ENCODE results near the gene SLC13A5.
A peak's percentile ranks its signal among the peaks of the same experiment; 100 is the strongest.
"Not testable (repeated sequence)": the region's sequence is repeated elsewhere in the genome, so short reads cannot be mapped to it uniquely, and the experiment has no call there.

SLC13A5 gene

DNA sequence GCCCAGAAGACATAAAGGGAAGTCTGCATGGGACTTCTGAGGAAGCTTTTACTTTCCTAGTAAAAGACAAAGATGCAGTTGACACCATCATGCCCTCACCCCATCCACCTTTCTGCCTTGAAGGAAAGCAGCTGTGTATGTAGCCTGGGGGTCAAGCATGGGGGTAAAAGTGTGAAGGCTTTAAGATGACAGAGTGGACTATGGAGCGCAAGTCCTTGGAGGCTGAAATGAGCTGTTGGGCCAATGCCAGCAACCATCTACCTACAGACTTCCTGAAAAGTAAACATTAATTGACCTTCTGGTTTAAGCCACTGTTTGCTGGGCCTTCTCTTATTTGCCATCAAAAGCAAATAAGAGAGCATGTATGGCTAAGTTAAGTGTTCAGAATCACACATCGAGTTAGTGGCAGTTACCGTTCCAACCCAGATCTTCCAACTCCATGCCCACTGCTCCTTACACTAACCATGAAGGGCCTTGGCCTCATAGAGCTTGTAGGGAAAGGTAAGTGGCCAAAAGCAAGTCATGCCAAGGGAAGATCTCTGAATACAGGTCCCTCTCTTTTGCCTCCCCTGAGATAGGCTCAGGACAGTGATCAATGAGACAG lies 30.0 kb downstream of the SLC13A5 start:
- DNase-seq: no peak

DNA sequence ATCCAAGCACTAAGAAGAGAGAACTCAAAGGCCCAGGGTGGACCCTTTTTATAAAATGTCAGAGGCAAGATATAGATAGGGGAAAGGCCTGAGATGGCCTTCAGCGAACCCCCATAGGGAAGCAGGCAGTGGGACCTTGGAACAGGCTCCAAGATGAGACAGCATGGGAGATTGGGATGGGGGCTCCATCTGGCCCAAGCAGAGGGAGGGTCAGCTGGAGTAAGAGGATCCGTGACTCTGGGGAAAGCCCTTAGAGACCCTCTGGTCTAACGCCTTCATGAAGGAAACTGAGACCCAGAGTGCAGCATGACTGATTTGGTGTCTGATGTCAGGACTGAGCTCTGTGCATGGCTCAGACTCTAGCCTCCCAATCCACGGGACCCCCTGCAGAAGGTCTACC lies 30.8 kb downstream of the SLC13A5 start:
- no peak for DNase-seq

DNA sequence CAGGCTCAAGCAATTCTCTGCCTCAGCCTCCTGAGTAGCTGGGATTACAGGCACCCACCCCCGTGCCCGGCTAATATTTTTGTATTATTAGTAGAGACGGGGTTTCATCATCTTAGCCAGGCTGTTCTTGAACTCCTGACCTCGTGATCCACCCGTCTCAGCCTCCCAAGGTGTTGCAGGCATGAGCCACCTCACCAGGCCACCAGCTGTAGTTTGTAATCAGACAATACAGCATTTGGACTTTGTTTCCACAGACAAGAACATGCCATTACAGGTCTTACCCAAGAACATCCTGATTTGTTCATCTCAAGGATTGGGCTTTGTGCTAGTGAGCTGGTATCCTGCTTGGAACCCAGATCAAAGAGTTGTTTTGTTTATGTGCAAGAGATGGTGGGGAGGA lies 31.5 kb downstream of the SLC13A5 start:
- no peak for DNase-seq

DNA sequence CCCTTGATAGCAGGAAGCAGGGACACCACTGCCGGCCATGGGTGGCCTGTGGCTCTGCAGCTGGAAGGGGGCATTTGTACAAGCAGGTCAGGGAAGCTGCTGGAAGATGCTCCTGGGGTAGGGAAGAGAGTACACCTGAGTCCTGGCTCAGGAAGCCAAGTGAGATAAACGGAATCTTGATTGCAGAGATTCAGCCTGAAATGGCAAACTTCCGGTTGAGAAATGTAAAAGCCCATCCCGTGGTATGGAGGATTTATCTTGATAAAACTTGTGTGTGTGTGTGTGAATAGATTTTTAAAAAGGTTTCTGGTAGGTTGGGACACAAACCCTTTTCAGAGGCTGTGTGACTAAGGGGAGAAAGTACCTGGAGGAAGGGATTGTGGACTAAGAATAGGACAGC lies 32.0 kb downstream of the SLC13A5 start:
- DNase-seq: no peak

DNA sequence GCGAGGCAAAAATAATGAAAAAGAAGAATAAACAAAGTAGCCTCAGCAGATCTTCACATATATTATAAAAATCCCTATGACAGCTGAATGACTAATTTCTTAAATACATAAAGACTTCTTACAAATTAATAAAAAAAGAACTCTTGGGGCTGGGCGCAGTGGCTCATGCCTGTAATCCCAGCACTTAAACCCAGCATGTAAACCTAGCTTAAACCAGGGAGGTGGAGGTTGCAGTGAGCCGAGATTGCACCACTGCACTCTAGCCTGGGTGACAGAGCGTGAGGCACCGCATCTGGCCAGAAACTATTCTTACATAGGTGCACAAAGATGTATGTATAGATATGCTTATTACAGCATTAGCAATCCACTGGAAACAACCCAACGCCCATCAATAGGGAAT lies 33.9 kb downstream of the SLC13A5 start:
- DNase-seq: no peak

DNA sequence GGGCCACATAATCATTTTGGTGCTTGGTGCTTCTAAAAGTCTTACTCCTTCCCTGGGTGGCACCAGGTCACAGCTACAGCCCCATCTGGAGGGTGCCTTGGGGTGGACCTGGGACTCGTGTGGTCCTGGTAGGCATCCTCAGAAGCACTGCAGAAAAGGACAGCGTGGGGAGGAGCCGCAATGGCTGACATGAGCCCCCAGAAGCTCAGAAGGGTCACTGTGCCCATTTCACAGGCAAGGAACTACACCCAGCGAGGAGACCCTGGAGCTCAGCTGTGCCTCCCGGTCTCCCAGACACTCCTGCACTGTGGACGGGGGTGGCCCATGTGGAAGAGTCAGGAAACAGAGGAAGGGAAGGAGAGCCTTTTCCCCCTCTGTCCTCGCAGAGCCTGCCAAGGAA lies 35.2 kb downstream of the SLC13A5 start:
- DNase-seq: no peak

DNA sequence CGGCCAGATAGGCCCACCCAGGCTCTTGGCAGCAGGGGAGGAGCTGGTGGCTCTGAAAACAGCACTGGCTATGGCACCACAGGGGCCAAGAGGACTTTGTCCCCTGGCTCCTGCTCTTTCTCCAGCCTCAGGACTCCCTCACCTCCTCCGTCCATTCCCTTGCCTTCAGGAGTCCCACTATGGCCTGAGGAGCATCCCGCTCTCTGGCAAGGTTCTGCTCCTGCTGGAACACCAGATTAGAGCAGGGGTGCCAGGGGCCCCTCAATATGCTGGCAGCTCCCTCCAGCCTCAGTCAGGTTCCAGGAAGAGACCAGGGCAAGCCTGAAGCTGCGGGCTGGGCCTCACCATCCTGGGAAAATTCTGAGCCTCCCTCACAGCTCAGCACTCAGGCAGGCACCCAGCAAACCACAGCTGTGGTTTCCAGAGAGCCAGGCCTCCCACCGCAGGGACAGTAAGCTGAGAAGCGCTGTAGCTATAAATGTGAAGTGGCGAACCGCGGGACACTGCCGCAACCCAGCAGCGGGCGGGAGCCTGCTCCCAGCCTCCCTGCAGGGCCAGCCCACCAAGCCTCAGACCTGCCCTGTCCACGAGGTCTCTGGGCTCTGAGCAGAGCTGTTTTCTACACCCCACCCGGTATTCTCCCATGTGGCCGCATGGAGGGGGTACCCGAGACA lies 35.9 kb downstream of the SLC13A5 start:
- no peak for DNase-seq

DNA sequence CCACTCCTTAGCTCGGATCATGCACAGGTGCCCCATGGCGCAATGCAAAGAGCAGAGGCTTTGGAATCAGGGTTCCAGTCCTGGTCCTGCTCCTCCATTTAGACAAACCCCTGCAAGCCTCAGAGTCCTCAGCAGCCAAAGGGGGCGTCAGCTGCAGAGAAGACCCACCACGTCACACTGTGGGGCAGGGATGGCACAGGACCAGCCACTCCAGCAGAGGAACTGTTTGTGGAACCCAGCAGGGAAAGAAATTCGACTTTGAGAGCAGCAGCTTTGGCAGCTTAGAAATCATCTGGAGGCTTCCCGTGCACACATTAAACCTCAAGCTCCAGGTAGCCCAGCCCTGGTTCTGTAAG lies 36.4 kb downstream of the SLC13A5 start:
- DNase-seq: no peak

DNA sequence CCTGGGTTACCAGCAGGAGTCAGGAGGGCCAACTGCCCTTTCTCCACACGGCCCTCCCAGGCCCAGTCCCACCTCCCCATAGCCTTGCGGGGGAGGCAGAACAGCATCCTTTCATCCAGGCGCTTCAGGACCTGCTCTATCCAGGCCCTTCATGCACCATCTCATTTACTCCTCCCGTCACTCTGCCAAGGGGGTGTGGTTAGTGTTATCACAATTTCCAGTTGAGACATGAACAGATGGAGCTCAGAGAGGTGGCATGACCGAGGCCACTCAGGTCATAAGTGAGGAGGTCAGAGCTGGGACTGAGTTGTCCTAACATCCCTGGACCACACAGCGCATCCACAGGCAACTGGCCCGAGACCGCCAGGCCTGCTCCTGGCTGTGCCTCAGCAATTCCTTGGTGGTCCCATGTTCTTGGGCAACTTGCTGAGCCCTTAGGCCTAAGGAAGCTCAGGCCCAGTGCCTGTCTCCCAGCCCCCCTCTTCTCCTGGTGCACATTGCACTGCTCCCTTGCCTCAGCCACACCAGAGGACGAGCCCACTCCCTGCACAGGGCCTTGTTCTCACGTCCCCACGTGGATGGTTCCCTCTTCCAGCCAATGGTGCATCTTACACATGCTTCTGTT lies 37.9 kb downstream of the SLC13A5 start:
- DNase-seq: no peak

DNA sequence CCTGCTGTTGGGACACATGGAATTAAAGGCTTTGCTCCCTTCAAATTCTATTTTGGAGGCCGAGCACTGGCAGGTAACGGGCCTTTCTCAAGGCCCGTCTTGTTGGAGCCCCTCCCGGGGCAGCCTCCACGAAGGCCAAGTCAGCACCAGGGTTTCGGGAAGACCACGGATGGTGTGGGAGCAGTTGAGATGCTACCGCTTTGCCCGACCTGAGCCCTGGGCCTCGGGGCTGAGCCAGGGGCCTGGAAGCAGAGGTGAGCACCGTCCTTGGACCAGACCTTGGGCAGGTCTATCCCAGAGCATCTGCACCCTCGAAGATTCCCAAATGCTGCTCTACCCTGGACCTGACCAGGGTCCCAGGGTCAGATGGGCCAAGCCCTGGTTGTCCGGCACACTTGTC lies 38.6 kb downstream of the SLC13A5 start:
- no peak for DNase-seq

DNA sequence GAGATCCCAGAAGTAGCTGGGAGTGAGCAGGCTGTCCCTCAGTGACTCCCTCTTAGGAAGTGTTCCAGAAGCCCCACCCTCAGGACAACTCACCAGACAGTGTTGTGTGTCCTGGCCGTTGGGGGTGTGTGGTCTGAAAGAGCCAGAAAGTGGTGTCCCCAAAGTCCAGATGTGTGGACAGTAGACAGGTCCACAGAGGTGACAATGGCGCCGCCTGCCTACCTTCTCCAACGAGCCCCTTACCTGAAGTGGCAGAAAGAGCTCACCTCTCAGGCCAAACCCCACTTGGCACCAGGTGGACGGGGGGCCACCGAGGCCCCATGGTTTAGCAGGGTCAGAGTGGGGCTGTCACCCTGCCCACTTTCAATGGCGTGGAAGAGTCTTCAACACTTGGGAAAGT lies 41.7 kb downstream of the SLC13A5 start:
- DNase-seq: no peak

DNA sequence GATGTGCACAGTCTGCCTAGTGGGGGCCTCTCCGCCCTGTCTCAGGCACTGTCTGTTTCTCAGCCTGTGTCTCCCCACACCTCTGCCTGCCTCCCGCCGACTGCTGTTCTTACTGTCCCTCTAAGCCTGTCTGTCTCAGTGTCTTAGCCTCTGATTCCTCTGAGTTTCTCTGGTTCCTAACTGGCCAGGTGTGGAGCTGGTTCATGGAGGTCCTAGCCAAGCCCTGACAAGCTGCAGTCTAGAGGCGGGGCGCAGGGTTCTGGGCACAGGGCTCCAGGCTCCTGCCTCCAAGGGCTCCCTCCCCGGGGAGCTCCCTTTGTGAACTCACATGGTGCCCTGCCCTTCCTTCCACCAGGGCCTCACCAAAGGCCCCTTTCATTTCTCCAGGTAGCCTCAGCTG lies 42.2 kb downstream of the SLC13A5 start:
- DNase-seq: no peak

DNA sequence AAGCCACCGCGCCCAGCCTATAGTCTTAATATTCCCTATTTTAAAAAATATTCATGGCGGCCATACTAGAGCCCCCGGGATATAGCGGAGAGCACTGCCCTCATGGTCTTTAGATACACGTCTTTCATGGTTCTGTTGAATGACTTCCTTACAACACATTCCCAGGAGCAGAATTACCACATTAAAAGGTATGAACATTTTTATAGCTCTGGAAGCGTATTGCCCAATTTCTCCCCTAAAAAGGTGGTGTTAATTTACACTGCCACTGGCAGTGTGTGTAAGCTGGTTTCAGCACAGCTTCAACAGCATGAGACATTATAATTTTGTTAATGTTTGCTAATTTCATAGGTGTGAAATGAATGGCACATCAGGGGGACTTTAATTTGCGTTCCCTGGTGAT lies 42.6 kb downstream of the SLC13A5 start:
- DNase-seq: no peak

DNA sequence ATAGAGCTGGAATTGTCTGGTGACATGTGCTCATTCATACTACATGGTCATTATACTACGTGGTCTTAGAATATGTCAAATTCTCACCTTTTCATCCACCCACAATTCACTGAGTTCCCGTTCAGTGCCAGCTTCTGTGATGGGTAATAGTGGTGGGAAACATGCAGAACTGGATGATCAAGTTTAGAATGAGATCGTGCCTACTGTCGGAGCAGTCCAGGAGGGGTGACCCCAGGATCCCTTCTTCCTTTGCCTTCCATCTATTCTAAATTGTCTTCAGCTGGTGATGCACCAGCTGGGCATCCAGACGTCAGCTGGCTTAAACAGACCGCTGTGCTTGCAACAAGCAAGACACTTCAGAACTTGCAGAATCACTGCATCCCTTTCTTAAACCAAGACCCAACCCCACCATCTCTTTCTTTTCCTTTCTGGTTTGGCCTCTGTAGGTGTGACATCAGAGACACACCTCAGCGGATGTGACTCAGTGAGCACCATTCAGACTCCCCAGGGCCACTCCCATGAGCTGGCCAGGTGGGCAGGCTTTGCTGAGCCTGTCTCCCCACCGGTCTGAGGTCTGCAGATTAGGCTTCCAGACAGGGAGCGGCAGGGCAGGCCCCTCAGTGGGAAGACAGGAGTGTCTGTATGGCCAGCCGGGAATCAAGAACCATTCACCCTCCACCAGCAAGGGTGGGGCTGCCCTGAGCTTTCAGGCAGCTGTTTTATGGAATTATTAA lies 43.5 kb downstream of the SLC13A5 start:
- no peak for DNase-seq

DNA sequence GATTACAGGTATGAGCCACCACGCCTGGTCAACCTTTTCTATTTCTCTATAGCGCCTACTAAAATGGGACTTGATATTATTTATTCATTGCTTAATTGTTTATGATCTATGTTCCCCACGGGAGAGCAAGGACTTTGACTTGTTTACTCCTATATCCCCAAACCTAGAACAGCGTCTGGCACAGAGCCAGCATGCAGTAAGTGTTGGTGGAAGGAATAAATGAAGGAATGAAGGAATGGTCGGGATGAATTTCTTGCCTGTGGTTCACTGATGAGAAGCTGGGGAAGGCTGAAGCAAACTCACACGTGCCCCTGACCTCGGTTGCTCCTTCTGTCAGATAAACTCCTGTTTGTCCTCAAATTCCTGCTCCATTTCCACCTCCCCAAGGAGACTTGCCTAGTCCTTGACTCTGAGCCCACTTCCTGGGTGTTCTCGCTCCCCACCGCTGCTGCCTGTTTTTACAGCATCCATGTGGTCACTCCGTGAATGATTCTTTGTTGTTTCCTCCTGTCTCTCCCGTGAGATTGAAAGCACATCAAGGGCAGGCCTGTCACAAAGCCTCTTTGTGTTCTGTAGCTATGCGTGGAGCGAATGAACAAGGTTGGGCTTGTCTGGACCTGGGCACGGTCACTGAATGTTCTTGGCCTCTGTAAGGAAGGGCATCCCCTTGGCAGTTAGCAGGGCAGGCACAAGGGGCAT lies 44.3 kb downstream of the SLC13A5 start:
- DNase-seq: no peak

DNA sequence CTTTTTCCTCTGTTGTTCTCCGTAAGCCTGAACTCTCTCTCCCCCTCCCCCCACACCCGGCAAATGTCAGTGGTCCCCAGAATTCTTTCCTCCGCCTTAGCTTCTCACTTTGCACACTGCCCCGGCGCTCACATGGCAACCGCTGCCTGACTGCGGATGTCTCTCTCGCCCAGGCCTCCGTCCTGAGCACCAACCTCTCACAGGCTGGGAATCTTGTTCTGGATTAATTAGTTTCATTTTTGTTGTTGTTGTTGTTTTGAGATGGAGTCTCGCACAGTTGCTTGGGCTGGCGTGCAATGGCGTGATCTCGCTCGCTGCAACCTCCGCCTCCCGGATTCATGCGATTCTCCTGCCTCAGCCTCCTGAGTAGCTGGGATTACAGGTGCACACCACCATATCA lies 45.0 kb downstream of the SLC13A5 start:
- DNase-seq: no peak

DNA sequence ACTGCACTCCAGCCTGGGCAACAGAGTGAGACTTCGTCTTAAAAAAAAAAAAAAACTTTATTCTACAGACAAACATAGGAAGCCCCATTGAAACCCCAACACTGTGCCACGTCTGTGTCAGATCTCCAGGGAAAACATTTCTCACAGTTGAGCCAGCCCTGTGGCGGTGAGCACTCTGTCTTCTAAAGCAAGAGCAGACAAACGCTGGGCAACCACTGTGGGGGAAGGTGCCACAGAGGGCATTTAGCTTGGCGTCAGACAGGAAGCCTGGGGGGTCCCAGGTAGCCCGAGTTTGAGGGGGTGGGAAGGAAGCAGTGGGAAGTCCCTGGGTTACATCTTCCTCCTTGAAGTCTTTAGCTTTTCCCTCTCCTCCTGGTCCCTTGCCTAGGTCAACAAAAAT lies 45.7 kb downstream of the SLC13A5 start:
- DNase-seq: no peak

DNA sequence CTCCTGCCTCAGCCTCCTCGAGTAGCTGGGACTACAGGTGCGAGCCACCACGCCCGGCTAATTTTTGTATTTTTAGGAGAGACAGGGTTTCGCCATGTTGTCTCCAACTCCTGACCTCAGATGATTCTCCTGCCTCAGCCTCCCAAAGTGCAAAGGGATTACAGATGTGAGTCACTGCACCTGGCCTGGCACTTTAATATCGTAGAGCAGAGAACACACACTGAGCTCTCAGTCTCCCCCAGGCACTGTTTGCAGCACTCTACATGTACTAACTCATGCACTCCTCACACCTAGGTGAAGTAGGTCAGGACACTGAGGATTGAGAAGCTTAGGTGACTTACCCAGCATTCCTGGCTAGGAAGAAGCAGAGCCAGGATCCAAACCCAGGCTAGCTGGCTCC lies 46.6 kb downstream of the SLC13A5 start:
- no peak for DNase-seq

DNA sequence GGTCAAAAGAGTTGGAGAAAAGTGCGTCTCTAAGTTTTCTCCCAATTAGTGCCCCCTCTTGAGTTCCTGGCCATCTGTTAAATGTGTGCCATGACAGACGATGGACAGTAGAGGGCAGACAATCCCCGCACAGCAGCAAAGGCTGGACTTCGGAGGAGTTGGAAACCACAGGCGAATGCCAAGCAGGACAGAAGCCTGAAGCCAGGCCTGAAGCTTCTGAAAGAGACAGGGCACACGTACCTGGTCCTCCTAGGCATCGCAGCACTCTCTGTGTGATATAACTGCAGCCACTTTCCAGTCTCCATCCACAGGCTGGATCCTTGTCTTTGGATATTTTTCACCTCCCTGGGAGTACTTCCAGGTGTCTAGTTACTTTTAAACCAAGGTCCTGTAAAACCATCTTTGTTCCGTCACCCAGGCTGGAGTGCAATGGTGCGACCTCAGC lies 47.1 kb downstream of the SLC13A5 start:
- peak; percentile 29 to 49 for DNase-seq

DNA sequence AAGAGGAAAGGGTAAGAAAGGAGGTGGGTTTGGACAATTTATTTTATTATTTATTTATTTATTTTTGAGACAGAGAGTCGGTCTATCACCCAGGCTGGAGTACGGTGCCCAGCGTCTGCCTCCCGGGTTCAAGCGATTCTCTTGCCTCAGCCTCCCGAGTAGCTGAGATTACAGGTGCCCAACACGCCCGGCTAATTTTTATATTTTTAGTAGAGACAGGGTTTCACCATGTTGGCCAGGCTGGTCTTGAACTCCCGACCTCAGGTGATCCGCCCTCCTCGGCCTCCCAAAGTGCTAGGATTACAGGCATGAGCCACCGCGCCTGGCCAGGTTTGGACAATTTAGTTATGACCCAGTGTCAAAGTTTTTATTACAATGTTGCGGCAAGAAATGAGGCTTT lies 50.0 kb downstream of the SLC13A5 start:
- not testable (repeated sequence) for DNase-seq

DNA sequence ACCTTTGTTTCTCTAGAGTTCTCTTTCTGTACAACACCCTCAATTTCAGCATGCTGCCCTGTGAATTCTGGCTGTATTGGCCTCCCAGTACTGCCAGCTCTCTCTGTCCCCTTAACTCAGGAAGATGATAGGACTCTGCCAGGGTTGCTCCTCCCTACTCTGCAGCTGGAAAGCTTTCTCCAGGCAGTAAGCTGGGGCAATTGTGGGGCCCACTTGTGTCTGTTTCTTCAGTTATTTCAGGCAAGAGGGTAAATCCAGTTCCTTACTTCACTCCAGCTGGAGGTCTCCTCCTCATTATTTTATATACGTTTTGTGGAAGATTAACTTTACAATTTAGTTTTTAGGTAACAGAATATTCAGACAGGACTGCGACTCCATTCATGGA lies 51.7 kb downstream of the SLC13A5 start:
- DNase-seq: no peak

DNA sequence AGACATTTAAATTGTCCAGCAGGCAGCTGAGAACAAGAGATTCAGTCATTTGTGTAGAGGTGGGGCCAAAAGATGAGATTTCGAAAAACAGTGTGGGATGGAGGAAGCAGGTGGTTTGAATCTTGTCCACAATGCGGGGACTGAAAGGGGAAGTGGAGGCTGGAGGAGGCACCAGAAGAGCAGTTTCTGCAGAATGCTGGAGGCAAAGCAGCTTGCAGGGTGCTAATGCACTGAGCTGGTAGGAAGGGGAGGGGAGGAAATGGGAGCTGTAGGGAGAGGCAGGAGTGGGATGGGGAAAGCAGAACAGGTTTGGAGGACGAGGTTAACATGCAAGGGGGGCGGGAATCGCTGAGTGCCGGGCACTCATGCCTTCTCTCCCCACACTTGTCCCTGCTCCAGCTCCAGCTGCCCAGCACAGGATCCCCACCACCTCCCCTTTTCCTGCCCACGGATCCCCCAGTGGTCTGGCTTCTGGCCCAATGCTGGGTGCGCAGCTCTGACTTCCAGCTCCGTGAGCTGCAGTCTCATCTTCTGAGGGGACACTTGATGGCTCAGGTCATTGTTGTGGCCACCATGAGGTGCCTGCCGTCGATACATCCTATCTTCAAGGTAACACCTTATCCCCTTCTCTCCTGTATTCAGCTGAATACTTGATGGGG lies 52.2 kb downstream of the SLC13A5 start:
- no peak for DNase-seq

DNA sequence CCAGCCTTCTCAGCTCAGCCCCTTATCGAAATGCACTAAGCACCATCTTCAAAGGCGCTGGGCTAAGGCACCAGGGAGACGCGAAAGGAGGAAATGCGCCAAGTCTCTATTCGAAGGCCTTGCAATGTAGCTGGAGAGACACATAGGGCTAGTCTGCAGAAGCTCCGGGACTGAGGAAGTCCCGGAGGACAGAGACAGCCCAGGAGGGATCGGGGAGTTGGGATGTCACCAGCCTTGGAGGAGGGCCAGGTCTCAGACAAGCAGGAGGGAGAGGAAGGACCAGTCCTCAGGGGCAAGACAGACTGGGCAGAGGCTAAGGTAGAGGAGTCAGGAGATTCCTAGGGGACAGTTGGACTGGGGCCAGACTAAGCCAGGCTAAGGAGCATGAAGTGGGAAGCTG lies 53.1 kb downstream of the SLC13A5 start:
- DNase-seq: no peak
